Measurements from ENCODE around the gene GPR62.
A peak's percentile ranks its signal among the peaks of the same experiment; 100 is the strongest.
"Not testable (repeated sequence)": the region's sequence is repeated elsewhere in the genome, so short reads cannot be mapped to it uniquely, and the experiment has no call there.

GPR62 gene

DNA sequence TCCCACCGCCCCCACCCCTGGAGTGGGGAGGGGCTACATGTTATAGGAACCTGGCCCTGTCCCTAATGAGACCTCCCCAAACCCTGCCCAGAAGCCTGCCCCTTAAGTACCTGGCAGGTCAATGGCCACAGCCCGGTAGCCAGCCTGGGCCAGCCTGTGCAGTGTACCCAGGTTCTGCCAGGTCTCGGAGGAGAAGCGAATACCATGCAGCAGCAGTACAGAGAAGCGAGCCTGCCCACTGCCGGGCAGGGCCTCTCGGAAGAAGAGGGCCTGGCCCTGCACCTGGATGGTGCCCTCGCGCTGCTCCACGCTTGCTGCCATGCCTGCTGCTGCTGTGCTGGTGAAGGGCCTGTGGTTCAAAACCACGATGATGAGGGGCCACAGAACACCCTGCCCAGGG is 16.2 kb downstream of the GPR62 start:
- no peak for DNase-seq

DNA sequence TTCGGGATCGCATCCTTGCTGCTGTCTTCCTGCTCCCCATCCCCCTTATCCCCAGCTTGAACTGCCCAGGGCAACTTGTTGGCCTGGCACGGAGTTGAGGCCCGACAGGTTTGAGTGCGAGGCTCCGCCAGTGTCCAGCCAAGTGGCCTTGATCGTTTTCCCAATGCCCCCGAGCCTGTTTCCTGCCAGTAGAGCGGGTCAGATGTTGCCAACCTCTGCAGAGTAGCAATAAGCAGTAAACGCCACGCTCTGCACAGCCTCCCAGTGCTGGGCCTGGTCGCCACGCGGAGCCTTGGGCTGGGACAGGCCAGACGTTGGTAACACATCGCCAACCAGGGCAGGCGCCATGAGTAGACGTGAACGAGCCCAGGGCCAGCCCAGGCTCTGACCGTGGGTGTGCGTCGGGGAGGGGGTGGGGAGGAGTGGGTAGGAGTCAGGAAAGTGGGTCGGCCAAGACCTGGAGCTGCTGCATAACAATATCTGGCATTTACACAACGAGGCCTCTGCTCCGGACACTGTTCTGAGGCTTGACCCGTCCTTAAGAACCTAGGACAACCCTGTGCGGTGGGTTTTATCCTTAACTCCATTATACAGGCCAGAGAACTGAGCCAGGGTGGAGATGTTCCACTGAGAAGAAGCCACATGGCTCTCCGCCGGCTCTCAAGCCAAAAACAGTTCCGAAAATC is 19.2 kb downstream of the GPR62 start:
- DNase-seq: no peak

DNA sequence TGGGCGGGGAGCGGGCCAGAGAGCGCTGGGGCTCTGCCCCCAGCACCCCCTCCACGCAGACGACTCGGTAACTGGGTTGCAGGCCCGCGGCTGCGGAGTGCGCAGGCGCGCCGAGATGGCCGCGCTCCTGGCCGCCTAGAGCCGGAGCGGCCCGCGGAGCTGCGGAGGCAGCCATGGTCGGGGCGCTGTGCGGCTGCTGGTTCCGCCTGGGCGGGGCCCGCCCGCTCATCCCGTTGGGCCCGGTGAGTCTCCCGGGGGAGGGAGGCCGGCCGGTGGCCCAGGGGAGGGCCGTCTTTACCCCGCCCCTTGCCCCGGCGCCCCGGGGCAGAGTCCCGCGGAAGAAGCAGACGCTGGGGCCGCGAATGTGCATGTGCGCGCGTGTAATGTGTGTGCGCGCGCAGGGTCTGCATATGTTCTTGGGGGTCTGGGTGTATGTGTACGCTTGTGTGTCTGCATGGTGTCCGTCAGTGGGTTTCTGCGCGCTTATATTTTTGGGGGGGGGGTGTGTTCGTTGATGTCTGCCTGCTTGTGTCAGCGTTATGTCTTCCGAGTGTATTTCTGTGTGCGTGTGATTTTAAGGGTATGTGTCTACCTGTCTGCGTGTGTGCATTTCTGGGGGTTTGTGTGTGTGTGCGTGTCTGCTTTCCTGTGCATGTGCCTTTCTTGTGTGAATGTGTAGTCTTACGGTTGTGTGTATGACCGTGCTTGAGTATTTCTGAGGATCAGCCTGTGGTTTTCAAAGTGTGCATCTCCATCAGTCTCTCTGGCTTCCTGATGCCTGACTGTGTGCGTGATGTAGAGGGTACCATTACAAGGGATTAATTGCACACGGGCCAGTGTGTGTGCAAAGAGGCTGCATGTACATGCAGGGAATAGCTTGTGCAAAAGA is 20.0 kb downstream of the GPR62 start, which contains the start of gene ABHD14A:
ABHD14A (plus strand) TSS at position 102 of the 889 bp plus-strand sequence; CDS start at position 174, 72 bp downstream.
- DNase-seq: peak; percentile 35

DNA sequence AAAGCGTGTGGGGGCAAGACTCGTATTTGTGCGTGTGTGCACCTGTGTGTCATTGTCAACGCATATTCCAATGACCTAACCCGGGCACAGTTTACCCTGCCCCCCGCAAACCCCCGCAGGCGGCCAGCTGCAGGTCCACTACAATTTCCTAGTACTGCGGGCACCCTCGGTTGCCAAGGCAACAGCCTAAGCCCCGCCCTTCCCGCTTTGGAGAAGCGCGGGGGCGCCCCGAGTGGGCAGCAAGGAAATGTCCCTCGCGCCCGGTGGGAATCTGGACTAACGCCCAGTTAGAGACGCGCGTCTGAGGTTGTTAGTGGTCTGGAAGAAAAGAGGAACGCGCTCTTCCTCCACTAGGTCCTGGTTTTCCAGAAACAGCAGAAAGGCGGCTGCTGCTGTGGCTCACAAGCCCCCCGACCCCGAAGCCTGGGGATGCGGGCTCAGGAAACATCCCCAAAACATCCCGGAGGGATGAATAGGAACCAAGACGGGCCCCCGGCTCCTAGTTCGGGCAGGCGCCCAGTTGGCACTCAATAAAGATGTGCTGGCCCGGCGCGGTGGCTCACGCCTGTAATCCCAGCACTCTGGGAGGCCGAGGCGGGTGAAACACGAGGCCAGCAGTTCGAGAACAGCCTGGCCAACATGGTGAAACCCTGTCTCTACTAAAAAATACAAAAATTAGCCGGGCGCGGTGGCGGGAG is 20.8 kb downstream of the GPR62 start:
- DNase-seq: peak; percentile 82

DNA sequence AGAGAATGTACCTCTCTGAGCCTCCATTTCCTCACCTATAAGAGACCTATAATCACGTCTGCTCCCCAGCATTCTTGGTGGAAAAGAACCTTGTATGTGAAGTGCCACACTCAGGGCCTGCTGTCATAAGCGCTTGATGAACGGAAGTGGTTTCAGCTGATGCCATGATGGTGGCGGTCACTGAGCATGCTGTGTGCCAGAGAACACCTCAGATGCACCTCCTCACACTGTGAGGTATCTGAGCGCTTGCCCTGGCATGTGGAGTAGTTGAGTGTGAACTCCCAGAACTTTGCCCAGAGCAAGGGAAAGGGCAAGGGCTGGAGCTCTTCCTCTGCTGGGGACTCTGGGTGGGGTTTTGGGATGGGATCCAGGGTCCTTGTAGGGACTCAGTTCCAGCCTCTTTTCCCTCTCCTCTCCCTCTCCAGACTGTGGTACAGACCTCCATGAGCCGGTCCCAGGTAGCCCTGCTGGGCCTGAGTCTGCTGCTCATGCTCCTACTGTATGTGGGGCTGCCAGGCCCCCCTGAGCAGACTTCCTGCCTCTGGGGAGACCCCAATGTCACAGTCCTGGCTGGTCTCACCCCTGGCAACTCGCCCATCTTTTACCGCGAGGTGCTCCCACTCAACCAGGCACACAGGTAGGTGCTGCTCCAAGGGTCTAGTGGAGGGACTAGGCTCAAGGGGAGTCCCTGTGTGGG is 22.4 kb downstream of the GPR62 start:
- no peak for DNase-seq

DNA sequence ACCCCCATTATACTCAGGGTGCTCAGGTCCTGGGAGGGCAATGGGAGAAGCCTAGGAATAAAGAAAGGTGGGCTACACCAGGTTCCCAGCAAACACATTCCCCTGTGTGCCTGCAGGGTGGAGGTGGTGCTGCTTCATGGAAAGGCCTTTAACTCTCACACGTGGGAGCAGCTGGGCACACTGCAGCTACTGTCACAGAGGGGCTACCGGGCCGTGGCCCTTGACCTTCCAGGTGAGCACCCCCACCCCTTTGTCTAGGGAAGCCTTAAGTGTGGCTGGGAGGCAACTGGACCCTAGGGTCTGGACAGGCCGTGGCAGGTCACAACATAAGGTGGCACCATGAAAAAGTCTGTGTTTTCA is 22.9 kb downstream of the GPR62 start:
- no peak for DNase-seq

DNA sequence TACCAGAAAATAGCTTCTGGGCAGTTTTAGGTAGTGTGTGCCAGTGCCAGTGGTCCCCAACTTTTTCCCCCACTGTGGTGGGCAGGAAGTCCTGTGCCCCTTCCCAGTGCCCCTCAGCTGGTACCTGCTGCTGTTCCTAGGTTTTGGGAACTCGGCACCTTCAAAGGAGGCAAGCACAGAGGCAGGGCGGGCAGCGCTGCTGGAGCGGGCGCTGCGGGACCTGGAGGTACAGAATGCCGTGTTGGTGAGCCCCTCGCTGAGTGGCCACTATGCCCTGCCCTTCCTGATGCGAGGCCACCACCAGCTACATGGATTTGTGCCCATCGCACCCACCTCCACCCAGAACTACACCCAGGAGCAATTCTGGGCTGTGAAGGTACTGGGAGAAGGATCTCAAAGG is 25.1 kb downstream of the GPR62 start:
- DNase-seq: no peak

DNA sequence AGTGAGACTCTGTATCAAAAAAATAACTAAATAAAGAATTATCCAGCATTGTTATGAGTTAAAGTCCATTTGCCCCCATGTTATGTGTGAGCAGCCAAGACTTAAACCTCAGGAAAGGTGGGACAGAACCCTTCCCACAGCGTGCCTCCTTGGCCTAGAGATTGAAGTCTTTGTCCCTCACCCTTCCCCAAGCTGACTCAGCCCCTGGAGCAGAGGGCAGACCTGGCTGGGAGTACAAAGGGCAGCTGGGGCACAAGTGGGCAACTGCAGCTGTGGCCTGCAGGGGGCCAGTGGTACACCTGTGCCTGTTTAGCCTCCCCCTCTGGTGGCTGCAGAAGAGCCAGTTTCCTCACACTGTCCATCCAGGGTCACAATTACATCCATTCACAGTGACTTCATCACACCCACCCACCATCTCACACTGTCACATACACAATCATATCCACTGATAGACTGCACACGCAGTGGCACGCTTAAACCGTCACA is 27.2 kb downstream of the GPR62 start:
- peak; percentile 21 for DNase-seq

DNA sequence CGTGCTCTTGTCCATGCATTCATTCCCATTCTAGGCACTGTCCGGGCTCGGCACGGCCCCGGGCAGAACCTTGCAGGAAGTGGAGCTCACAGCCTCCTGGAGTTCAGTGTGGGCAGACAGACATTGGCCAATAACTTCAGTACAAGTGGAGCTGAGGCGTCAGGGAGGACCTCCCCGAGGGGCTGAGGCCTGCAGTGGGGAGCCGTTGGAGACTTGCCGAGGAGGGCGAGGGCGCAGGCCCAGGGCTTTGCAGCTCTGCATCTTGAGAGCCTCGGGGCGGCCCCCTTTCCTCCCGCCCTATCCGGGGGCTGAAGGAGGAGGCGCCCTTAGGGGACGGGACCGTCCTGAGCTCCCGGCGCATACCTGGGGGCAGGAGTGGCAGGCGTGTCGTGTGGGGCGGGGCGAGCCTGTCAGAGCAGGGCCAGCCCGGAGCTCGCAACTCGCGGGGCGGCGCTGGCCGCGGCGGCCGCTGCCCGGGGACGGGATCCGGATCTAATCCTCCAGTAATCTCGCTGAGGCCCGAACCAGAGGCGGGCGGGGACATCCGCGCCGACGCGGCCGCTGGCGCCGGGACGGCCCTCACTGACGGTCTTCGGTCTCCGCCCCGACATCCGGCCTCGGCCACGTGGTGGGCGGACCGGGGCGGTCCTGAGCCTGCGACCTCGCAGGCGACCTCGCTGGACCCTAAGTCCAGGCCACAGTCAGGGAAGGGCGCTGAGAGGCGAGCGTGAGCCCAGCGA is 27.8 kb downstream of the GPR62 start, which contains the start of gene ACY1:
ACY1 (plus strand) TSS at position 698 of the 740 bp plus-strand sequence. CDS start 530 bp downstream, outside the sequence.
- no peak for DNase-seq

DNA sequence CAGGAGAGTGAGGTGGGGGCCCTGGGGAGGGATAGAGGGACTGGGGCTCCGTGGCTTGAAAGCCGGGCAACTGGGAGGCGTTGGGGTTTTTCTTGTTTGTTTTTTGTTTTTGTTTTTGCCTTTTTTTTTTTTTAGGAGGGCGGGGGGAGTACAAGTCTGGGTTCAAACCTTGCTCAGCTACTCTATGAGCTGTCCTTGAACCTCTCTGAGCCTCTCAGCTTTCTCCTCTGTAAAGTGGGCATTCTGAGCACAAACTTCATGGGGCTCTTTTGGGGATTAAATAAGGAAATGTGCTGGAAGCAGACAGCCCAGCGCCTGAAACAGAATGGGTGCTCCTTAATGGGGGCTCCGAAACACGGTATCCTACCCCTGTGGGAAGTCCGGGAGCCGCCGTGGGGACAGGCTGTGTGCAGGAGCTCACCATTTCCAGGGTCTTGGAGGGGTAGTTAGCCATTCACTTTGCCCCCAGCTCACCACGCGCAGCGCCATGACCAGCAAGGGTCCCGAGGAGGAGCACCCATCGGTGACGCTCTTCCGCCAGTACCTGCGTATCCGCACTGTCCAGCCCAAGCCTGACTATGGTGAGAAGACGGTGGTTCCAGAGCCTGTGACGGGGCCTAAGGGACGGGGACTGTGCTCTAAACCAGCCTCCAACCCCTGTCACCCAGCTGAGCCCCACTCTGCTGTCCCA is 28.5 kb downstream of the GPR62 start:
- no peak for DNase-seq

DNA sequence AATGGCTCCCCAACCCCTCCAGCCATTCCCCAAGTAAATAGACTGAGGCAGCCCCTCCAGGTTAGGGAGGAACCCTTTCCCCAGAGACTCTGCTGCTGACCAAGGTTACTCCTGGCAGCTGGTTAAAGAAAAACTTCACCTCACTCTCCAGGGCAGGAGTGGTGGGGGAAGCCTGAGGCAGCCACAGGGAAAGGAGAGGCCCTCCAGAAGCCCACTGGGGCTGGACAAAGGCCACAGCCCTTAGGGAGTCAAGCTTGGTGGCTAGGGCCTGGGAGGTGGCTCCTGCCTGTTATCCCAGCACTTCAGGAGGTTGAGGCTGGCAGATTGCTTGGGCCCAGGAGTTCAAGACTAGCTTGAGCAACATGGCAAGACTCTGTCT is 29.1 kb downstream of the GPR62 start:
- DNase-seq: no peak

DNA sequence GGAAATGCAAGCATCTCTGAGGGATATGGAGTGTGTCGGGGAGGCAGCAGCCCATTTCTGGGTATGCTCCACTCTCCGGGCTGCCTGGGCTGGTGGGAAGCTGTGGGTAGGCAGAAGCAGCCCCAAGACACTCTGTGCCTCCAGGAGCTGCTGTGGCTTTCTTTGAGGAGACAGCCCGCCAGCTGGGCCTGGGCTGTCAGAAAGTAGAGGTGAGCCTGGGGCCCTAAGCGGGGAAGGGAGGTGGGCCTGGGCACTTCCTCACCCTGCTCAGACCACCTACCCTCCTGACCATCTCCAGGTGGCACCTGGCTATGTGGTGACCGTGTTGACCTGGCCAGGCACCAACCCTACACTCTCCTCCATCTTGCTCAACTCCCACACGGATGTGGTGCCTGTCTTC is 29.9 kb downstream of the GPR62 start:
- no peak for DNase-seq

DNA sequence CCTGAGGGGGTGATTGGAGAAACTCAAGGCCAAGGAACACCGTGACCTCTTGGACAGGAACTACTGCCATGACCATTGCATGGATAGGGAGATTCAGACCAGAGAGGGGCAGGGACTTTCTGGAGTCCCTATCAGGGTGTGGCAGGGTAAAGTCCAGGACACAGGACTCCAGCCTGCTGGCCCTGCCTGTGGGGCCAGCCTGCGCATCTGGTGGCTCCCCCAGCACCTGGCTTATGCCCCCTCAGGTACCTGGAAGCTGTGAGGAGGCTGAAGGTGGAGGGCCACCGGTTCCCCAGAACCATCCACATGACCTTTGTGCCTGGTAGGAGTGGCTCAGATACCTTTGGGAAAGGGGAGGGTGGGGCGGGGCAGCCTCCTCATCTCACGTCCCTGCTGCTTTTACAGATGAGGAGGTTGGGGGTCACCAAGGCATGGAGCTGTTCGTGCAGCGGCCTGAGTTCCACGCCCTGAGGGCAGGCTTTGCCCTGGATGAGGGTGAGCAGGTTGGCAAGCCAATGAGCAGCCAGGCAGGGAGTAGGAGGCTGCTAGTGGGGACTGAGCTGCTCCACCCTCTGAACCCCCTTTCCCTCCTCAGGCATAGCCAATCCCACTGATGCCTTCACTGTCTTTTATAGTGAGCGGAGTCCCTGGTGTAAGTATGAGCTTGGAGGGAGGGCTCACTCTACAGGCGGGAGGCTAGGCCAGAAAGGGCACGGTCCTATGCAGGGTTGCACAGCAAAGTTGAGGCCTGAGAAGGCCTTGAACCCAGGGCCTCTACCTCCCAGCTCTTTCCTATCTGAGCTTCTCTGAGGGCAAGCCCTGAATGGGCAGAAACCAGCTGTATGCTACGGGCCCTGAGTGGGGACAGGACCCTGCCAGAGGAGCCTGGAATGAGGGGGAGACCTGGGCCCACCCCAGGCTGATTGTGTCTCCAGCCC is 31.1 kb downstream of the GPR62 start:
- no peak for DNase-seq

DNA sequence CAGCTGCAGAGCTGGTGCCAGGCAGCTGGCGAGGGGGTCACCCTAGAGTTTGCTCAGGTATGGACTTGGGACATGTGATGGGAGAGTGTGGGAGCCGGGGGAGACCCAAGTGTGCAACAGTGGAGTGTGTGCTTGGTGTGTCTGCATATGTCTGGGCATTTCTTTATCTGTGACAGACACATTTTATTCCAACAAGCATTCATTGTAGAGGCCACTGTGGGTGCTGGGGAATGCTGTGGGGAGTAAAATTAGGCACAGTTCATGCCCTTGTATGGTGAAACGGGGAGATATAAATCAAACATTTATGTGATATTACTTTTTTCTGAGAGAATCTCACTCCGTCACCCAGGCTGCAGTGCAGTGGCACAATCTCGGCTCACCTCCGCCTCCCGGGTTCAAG is 32.4 kb downstream of the GPR62 start:
- DNase-seq: no peak

DNA sequence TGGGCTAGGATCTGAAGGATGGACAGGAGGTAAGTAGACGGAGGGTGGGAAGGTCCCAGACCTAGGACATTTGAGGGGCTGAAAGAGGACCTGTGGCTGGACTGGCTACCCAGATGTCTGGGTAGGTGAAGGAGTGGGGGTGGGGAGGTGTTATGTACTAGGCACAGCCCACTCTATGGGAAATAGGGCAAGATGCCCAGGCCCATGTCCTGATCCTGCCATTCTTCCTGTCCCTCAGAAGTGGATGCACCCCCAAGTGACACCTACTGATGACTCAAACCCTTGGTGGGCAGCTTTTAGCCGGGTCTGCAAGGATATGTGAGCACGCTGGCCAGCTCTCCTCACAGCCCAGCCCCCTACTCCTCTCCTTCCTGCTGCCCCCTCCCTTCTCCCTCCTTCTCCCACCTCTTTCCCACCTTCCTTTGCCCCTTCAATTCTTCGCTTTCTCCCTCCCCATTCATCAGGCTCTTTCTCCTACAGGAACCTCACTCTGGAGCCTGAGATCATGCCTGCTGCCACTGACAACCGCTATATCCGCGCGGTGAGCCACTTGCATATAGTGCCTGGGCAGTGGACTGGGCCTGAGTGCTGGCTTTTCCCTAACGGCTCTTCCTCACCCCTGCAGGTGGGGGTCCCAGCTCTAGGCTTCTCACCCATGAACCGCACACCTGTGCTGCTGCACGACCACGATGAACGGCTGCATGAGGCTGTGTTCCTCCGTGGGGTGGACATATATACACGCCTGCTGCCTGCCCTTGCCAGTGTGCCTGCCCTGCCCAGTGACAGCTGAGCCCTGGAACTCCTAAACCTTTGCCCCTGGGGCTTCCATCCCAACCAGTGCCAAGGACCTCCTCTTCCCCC is 33.3 kb downstream of the GPR62 start:
- DNase-seq: no peak

DNA sequence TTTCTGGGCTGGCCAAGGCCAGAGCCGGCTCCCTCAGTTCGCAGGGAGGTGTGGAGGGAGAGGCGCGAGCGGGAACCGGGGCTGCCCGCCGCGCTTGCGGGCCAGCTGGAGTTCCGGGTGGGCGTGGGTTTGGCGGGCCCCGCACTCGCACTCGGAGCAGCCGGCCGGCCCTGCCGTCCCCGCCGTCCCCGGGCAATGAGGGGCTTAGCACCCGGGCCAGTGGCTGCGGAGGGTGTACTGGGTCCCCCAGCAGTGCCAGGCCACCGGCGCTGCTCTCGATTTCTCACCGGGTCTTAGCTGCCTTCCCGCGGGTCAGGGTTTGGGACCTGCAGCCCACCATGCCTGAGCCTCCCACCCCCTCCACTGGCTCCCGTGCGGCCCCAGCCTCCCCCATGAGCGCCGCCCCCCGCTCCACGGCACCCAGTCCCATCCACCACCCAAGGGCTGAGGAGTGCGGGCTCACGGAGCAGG is 35.4 kb downstream of the GPR62 start:
- DNase-seq: not testable (repeated sequence)

DNA sequence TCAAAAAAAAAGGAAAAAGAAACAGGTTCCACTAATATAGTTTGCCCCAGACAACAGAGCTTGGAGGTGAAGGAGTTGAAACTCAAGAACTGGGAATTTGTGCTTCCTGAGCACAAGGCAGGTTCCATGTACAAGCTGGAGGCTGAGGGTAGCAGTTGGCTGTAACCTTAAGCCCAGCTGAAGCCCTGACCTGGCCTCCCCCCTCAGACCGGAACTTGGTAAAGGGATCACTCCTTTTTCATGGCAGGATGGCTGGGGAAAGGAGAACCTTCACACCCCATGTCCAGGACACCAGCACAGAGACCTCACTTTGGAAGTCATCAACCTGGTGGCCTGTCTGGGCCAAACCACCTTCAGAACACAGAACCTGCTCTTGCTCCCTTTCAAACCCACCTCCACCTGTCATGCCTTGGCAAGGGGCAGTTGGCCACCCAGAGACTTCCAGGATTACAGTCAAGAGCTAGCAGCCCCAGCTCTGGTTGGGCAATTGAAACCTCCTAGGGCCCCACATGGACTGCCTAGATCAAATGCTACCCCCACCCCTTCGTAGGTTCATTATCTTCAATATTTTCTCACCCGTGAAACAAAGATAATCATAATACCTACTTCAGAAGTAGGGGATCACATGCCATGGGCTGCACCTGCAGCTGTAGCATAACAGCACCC is 37.0 kb downstream of the GPR62 start:
- no peak for DNase-seq

DNA sequence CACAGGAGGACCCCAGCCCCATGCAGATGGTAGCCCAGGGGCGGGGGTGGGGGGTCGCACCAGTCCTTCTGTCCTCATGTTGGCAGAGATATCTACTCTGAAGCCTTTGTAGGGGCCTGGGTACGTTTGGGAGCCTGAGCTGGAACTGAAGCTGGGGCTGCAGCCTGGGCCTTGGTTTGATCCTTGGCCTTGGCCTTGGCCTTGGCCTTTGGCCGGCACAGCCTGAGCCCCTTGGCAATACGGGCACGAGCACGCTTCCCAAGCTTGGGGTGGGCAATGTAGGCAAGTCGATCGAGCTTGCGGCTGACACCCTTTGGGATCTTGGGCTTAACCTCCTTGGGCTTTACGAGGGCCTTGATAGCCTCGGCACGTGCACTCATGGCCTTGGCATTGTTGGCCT is 38.5 kb downstream of the GPR62 start:
- DNase-seq: not testable (repeated sequence)
